Tibial artery (tissue), 4 donors: ENCODE data around the gene UGGT1.

Experiments used
- DNase-seq, 2 donors: peaks; one replicate each; pipeline ENCODE4 v3.0.0-alpha.2; 2019
- H3K27ac ChIP-seq, 2 donors: fragments of 200-600 bp; sonication (generic) in 1 of 2; 1 replicate in 1 of 2; 2 replicates in 1 of 2; pipeline ENCODE4 v1.5.1; 2018 to 2019; ENCODE audit warnings: mild to moderate bottlenecking in 1 of 2
- H3K27me3 ChIP-seq, 2 donors: fragments of 200-600 bp; sonication (generic) in 1 of 2; one replicate each; pipeline versions ENCODE4 v1.5.1 to v1.6.0; 2016 to 2019
- H3K36me3 ChIP-seq, 3 donors: fragments of 200-600 bp; sonication (generic) in 2 of 3; one replicate each; pipeline ENCODE4 v1.5.1; 2016 to 2019; ENCODE audit warnings: mild to moderate bottlenecking in 2 of 3
- H3K4me1 ChIP-seq, 4 donors: fragments of 200-600 bp; sonication (generic) in 2 of 4; 1 replicate in 3 of 4; 2 replicates in 1 of 4; pipeline ENCODE4 v1.5.1; 2016 to 2019
- H3K4me3 ChIP-seq, 2 donors: fragments of 200-600 bp; sonication (generic) in 1 of 2; 1 replicate in 1 of 2; 2 replicates in 1 of 2; pipeline ENCODE4 v1.5.1; 2018 to 2019; ENCODE audit warnings: mild to moderate bottlenecking in 2 of 2
- H3K9me3 ChIP-seq, 3 donors: fragments of 200-600 bp; sonication (generic) in 1 of 3; one replicate each; pipeline ENCODE4 v1.5.1; 2016 to 2019
- CTCF ChIP-seq, 2 experiments: fragments of 200-600 bp in 1 of 2; fragments of 450-650 bp in 1 of 2; IDR thresholded peaks; one replicate each; pipeline ENCODE4 v1.5.1; 2017 to 2019; ENCODE audit warnings: antibody characterized with exemption in 2 of 2, mild to moderate bottlenecking in 1 of 2, moderate library complexity in 1 of 2
- intact Hi-C: fragments of 100-400 bp; cut with DNase I; formaldehyde crosslinking; loops from one replicate; pipeline ENCODE4 v1.15.0; 2023; ENCODE audit warnings: low total_unique reads

The UGGT1 gene

DNA sequence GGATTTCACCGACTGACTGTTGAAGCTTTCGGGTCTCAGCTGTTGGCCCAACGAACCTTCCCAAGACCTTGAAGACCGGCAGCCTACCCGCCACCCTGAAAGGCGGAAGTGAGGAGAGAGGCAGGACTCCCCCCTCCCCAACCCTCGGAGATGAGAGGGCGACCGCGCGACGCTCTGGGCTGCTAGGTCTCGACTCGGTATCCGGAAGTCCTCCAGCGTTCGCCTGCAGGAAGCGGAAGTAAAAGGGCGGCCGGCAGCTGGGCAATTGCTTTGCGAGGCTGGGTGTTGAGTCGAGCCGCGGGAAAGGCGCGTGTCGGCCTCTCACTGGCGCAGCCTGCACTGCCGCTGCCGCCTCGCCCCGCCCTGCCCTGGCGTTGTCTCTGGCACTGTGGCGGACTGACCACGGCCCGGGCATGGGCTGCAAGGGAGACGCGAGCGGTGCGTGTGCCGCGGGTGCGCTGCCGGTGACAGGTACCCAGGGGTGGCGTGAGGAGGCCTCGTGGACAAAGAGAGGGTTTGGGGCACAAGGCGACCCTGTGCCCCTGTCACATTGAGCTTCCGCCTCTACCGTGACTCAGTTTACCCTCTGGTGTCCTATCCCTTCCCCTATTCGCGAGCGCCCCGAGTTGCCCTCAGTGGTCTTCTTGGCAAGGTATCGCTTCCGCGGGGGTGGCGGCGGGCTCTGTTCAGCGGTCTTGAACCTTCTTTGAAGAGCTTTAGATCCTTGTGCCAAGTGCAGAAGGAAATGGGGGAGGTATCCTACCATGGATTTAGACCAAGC, at the start of gene UGGT1:
UGGT1 (plus strand) TSS at position 256 of the 781 bp plus-strand sequence; CDS start at position 414, 158 bp downstream.
- intact Hi-C loops: loop anchor here (5.0 kb wide), 2 partner anchors 59 to 209 kb away; no protein-coding TSS in a partner anchor

GRCh38 chr2:128041561-128041960, 49.4 kb upstream of the UGGT1 start:
- DNase-seq: no peak
- no peaks in the 10 kb centered on the region for H3K4me1 ChIP-seq
- peaks cover 3 to 25% (median 25%) of the 10 kb centered on the region in 3 donors for H3K9me3 ChIP-seq
- intact Hi-C loops: no loop called here
- no peaks in the 10 kb centered on the region for H3K27me3 ChIP-seq
- H3K4me3 ChIP-seq: no peak overlapping the region
- H3K36me3 ChIP-seq: no peaks in the 10 kb centered on the region
- no peak overlapping the region for H3K27ac ChIP-seq
- TF ChIP-seq CTCF (IDR thresholded peaks at IDR 0.05): no peak

More for the DNA sequence above, at the start of gene UGGT1:
- Histone ChIP-seq H3K4me3 (peak within 1 kb of the TSS; percentile 76 to 83), H3K9me3 (no peaks in the 10 kb centered on the region), H3K36me3 (no peaks in the 10 kb centered on the region), H3K27ac (peak within 1 kb of the TSS; percentile 73 to 79), H3K27me3 (no peaks in the 10 kb centered on the region), H3K4me1 (peaks cover 0 to 21% (median 13%) of the 10 kb centered on the region in 4 donors)
- no peak for TF ChIP-seq CTCF (IDR thresholded peaks at IDR 0.05)
- peak; percentile 94 to 96 for DNase-seq

DNA sequence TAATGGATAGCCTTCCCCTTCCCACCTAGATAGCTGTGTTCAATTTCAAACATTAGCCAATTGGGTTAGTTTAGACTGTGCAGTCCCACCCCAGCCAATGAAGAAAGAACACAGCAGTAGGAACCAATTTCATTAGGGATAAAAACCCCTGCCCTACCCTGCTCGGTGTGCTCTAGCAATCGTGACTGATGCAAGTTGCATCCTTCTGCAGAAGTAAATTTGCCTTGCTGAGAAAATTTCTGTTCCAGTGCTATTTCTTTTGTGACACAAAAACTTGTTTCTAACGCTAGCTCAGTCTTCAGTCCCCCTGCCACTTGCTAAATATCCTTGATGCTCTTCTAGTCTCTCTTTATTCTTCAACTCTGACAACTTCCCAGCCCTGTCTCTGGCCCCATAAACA, 48.0 kb upstream of the UGGT1 start:
- Histone ChIP-seq H3K27me3 (no peaks in the 10 kb centered on the region), H3K4me1 (no peaks in the 10 kb centered on the region), H3K27ac (no peak overlapping the region), H3K9me3 (peaks cover 3 to 14% (median 12%) of the 10 kb centered on the region in 3 donors), H3K4me3 (no peak overlapping the region), H3K36me3 (no peaks in the 10 kb centered on the region)
- DNase-seq: no peak
- no peak for TF ChIP-seq CTCF (IDR thresholded peaks at IDR 0.05)
- intact Hi-C loops: no loop called here

GRCh38 chr2:128053331-128053730, 37.7 kb upstream of the UGGT1 start:
- TF ChIP-seq CTCF (IDR thresholded peaks at IDR 0.05): no peak
- Histone ChIP-seq H3K4me3 (no peak overlapping the region), H3K27ac (no peak overlapping the region), H3K9me3 (peaks cover 0 to 12% (median 4%) of the 10 kb centered on the region in 3 donors), H3K4me1 (no peaks in the 10 kb centered on the region), H3K36me3 (no peaks in the 10 kb centered on the region), H3K27me3 (peaks cover 0 to 13% of the 10 kb centered on the region in 2 donors)
- intact Hi-C loops: no loop called here
- no peak for DNase-seq

DNA sequence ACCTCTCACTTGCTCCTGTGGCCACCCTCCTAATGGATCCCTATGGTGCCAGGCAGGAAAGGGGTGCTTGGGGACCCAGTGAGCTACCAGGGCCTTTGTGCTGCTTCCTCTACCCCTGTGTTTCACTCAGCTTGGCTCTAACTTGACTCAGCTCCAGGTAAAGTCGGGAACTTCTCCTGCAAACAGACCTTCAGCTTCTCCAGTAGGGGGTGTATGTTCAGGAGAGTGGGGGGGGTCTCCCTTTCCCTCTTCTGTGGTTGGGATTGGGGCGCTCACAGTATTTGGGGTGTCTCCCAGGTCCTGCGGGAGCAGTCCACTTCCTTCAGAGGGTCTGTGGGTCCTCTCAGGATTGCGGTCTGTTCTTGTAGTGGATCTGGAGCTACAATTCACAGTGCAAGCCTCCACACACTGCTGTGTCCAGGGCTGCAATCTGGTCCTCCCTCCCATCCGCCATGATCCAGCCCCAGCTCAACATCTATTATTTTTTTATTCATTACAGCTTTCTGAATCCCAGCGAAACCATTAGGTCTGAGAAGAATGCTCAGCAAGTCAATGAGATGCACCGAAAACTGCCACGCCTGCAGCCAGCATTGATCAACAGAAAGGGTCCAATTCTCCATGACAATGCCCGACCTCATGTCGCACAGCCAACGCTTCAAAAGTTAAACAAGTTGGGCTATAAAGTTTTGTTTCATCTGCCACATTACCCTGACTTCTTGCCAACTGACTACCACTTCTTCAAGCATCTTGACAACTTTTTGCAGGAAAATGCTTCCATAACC, 36.7 kb upstream of the UGGT1 start:
- H3K36me3 ChIP-seq: no peaks in the 10 kb centered on the region
- no peak for DNase-seq
- H3K27ac ChIP-seq: no peak overlapping the region
- peaks cover 0 to 13% of the 10 kb centered on the region in 2 donors for H3K27me3 ChIP-seq
- H3K4me1 ChIP-seq: no peaks in the 10 kb centered on the region
- no peak overlapping the region for H3K4me3 ChIP-seq
- intact Hi-C loops: no loop called here
- peaks cover 0 to 6% (median 0%) of the 10 kb centered on the region in 3 donors for H3K9me3 ChIP-seq
- TF ChIP-seq CTCF (IDR thresholded peaks at IDR 0.05): no peak
